SK-N-DZ (cell line): ENCODE results near the gene WDR33. TPM values are rescaled to one million over a fixed set of nuclear protein-coding genes. Genes with fewer than 3 reads are reported as not detected.
A peak's percentile ranks its signal among the peaks of the same experiment; 100 is the strongest.
"Not testable (repeated sequence)": the region's sequence is repeated elsewhere in the genome, so short reads cannot be mapped to it uniquely, and the experiment has no call there.

Experiments
- DNase-seq: peaks from one replicate; pipeline ENCODE4 v3.0.0-alpha.2; 2015; ENCODE audit warnings: low spot score
- polyA plus RNA-seq, 2 experiments: library from polyadenylated mRNA; depleted of rRNA; stranded (reverse); fragments of >200 nt; gene quantifications; 2 replicates each; pipeline ENCODE4 v1.2.3, GENCODE V29; 2014

The WDR33 gene
- 23.6 and 29.8 TPM in 2 replicates for polyA plus RNA-seq (2014; cell fraction: cytosol; rRNA removed)
- polyA plus RNA-seq (2014; cell fraction: nucleus; rRNA removed) = 36.5 and 45.8 TPM in 2 replicates

DNA sequence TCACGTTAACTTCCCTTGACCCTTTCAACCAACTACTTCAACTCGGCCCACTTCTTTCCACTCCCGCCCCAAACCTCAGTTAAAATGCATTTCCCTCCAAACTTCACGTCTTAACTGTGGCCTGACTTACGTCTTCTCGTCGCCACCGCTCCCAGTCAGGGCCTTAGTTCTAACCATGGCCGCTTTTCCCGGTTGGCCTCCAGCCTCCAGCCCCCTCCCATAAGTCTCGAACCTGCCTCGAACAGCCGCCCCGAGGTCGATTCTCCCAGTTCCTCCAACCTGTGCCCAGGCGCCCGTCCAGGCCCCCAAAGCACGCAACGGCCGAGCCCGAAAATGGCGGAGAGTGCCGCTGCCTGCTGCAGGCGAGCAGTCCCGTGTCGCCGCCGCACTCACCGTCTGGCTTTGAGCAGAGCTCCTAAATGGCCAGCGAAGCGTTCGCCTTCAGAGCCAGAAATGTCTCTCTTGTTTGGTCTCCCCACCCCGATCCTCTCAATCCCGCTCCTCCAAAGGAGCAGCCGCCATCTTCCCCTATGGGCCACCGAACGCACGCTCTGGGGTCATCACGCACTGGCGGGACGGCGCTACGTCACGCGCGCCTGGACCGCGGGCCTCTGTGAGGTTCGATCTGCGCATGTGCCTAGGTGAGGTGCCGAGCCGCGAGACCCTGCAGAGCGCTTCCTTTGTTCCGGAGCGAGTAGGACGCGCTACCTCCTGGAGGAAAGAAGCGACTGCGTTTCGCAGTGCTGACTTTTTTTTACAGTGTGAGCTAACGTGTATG, at the start of gene WDR33:
Gene WDR33 (minus strand): TSS at position 553 of the 778 bp plus-strand sequence. CDS start 40,190 bp downstream, outside the sequence.
- peak; percentile 93 for DNase-seq

DNA sequence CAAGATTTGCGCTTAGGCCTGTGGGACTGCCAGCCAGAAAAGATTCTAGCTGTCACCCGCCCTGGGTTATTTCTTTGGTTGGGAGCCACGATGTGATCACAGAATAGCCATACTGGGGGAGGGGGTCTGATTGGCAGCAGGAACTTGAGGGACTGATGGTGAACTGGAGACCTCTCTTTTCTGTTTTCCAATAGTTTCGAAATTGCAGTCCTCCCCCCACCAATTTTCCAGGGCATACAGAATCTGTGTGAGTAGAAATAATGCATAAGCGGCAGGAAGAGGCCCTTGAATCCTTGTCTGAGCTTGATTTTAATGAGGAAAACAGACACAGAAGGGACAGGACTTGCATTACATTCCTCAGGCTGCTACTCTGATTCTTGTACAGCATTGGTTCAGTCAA, 49.2 kb upstream of the WDR33 start:
- DNase-seq = no peak

- DNase-seq = peak; percentile 18
Measured at GRCh38 chr2:127859712-127860085, 48.7 kb upstream of the WDR33 start.

GRCh38 chr2:127857265-127857808, 46.4 kb upstream of the WDR33 start:
- DNase-seq = peak; percentile 38

DNA sequence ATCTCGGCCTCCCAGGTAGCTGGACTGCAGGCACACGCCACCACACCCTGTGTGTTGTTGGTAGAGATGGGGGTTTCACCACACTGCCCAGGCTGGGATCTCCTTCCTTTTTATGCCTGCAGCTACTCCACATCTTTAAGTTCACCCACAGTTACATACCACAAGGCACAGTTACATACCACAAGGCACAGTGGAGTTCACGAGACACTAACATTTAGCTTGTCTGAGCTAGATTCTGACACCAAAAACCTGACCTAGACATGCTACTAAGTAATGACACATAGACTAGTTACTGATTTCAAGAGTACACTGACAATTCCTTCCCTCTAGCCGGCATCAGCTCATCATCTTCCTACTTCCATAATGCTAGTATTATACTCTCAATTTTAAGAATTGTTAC, 42.7 kb upstream of the WDR33 start:
- DNase-seq = no peak

DNA sequence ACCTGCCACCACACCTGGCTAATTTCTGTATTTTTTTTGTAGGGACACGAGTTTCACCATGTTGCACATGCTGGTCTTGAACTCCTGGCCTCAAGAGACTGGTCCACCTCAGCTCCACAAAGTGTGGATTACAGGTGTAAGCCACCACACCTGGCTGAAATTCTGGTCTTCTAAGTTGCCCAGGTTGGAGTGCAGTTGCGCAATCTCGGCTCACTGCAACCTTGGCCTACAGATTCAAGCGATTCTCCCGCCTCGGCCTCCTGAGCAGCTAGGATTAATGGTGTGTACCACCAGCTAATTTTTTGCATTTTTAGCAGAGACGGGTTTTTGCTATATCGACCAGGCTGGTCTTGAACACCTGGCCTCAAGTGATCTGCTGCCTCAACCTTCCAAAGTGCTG, 41.4 kb upstream of the WDR33 start:
- DNase-seq = no peak

- DNase-seq = no peak
Measured at GRCh38 chr2:127847931-127848330, 37.0 kb upstream of the WDR33 start.

- no peak for DNase-seq
Measured at GRCh38 chr2:127844973-127845372, 34.0 kb upstream of the WDR33 start.

DNA sequence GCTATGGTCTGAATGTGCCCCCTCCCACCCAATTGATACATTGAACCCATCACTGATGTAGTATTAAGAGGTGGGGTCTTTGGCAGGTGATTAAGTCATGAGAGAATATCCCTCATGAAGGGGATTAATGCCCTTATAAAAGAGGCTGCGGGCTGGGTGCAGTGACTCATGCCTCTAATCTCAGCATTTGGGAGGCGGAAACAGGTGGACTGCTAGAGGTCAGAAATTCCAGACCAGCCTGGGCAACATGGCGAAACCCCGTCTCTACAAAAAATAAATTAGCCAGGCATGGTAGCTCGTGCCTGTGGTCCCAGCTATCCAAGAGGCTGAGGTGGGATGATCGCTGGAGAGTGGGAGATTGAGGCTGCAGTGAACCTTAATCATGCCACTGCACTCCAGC, 32.7 kb upstream of the WDR33 start:
- DNase-seq = no peak

- no peak for DNase-seq
Measured at GRCh38 chr2:127841466-127842178, 30.7 kb upstream of the WDR33 start.

DNA sequence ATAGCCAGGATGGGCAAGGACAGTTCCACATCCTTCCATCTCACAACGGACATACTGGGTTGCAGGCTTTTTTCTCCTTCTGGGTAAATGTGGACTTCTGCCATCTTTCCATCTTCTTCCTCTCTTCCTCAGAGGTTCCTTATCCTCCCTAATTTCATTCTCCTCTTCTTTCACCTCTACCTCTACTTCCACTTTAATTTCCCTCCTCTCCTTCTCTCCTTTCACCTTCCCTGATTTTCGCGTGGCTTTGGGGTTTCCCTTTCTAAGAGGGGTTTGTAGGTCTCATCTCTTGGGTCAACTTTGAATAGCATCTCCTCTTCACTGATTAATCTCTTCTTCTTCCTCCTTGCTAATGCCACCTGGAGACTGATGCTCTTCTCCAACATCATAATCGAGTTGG, 29.9 kb upstream of the WDR33 start:
- DNase-seq = no peak

DNA sequence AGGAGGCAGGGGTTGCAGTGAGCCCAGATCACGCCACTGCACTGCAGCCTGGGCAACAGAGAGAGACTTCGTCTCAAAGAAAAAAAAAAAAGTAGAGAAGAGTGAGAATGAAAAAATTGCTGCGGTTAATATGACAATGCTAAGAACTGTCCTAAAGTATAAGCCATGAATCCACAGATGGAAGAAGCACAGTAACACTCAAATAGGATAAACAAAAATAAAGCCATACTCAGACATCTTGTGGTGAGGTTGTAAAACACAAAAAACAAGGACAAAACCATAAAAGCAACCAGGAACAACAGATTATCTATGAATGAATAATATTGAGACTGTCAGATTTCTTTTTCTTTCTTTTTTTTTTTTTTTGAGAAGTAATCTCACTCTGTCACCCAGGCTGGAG, 24.0 kb upstream of the WDR33 start:
- DNase-seq = no peak

GRCh38 chr2:127829845-127830246, 18.9 kb upstream of the WDR33 start:
- no peak for DNase-seq

- not testable (repeated sequence) for DNase-seq
Measured at GRCh38 chr2:127826708-127827107, 15.7 kb upstream of the WDR33 start.

DNA sequence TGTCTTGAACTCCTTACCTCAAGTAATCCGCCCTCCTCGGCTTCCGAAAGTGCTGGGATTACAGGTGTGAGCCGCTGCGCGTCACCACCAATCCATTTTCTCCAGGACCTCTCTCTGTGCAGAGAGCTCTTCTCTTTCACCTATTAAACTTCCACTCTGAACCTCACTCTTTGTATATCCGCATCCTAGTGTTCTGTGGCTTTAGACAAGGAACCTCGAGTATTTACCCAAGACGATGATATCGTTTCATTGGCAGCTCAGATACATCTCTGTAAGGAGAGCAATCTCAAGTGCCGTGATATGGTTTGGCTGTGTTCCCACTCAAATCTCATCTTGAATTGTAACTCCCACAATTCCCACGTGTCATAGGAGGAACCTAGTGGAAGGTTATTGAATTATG, 15.1 kb upstream of the WDR33 start:
- no peak for DNase-seq

- no peak for DNase-seq
Measured at GRCh38 chr2:127820080-127820668, 9.2 kb upstream of the WDR33 start.

- no peak for DNase-seq
Measured at GRCh38 chr2:127818794-127819425, 7.9 kb upstream of the WDR33 start.

DNA sequence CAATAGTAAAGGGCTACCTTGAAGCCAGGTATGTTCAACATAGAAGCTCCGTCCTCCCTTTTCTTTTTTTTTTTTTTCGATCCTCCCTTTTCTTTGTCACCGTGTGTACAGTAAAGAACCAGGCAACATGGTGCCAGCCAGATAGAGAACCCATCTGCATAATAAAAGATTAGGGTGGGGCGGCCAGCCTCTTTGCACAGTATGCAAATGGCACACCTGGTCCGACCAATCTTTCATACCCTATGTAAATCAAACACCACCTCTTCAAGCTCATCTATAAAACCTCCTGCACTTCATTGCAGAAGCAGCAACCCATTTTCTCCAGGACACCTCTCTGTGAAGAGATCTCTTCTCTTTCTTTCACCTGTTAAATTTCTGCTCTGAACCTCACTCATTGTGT, 7.3 kb upstream of the WDR33 start:
- no peak for DNase-seq

- no peak for DNase-seq
Measured at GRCh38 chr2:127814677-127815076, 3.7 kb upstream of the WDR33 start.

DNA sequence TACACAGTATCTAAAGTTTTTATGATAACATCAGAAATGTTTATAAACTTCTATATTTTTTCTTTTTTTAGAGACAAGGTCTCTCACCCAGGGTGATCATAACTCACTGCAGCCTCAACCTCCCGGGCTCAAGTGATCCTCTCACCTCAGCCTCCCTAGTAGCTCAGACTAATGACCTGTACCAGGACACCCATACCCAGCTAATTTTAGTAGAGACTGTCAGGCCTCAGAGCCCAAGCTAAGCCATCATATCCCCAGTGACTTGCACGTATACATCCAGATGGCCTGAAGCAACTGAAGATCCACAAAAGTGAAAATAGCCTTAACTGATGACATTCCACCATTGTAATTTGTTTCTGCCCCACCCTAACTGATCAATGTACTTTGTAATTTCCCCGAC, 1.5 kb upstream of the WDR33 start:
- not testable (repeated sequence) for DNase-seq

- no peak for DNase-seq
Measured at GRCh38 chr2:127811397-127812321, 688 bp upstream of the WDR33 start.
